NCI-H1436 (cell line): ENCODE results near the gene HOXB6.

ENCODE experiments used
- DNase-seq: peaks from one replicate; lab custom pipeline; 2025; lab: John Stamatoyannopoulos, UW

The HOXB6 gene

GRCh38 chr17:48609759-48610281 lies 5.0 kb upstream of the HOXB6 start:
- no peak for DNase-seq

DNA sequence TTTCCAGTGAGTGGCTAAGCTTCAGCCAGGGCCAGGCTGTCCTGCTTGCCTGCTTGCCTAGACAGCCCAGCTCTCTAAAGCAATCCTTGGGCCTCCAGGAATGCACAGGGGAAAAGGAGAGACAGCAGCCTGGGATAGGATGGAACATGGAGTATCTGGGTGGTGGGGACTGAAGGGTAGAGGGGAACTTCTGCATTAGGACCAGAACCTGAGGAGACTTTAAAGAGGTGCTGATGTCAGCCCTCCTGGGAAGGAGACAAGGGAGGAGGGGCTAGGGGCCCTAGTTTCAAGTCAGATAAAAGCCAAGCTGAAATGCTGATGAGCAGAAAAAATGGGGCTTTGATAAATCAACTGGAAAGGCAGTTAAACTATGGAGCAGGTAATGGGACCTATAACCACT lies 4.2 kb upstream of the HOXB6 start:
- DNase-seq: no peak

GRCh38 chr17:48608494-48608834 lies 3.7 kb upstream of the HOXB6 start:
- no peak for DNase-seq

- no peak for DNase-seq
These were observed 2.3 kb upstream of the HOXB6 start for GRCh38 chr17:48606892-48607614.

DNA sequence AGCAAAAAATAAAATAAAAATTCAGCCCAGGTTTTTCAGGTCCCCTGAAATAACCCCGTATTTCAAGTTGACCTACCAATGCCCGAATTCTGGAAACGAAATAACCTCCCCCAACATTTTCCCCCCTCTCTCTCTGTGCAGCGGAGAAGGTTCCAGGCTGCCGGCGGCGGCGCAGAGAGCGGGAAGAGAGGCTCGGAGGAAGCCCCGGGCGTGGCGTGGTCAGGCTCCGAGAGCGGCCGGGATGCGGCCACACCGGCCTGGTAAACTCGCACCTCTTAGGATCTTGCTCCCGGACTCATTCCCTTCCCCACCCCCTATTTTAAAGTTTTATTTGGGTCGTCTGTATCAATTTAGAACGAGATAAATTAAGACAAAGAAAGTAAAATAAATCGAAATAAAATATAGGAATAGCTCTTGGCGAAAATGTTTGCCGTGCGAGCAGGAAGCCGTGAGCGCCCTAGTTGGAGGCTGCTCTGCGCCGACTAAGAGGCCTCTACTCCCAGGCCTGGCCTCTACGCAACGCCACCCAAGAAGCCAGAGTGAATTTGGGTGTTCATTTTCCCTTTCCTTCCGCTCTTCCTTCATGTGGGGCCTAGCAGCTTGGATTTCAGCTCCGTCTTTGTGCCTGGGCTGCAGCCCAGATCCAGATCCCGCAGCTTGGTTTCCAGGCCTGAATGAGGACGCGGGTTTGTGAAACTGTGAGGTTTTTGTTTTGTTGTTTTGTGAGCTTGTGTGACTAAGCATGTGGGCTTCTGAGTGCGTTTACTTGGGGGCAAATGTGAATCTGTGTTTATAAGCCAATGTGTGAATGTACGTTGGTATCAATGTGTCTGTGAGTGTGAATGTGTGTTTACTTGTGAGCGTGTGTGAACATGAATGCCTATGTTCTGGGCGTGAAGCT lies 1.5 kb upstream of the HOXB6 start:
- DNase-seq: no peak

DNA sequence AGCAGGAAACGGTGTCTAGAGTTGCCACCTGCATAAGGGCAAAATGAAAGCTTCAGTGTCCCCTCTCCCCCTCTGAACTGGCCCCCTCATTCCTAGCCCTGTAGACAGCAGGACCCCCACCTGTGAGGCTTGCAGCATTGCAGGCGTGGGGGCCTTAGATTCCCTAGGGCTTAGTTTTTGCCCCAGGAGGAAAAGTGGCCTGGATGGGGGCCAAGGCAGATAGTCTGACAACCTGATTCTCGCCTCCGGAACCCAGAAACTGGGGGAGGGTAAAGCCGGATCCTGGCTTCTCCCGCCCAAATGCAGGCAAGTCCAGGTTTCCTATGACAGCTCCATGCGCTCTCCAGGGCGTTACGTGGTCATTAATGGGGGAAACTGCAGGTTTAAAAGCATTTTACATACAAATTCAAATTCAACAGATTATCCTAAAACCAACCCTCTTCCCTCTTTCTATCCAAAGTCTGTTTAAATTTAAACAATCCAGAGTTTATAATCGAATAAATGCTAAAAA lies 678 bp upstream of the HOXB6 start:
- DNase-seq: no peak

DNA sequence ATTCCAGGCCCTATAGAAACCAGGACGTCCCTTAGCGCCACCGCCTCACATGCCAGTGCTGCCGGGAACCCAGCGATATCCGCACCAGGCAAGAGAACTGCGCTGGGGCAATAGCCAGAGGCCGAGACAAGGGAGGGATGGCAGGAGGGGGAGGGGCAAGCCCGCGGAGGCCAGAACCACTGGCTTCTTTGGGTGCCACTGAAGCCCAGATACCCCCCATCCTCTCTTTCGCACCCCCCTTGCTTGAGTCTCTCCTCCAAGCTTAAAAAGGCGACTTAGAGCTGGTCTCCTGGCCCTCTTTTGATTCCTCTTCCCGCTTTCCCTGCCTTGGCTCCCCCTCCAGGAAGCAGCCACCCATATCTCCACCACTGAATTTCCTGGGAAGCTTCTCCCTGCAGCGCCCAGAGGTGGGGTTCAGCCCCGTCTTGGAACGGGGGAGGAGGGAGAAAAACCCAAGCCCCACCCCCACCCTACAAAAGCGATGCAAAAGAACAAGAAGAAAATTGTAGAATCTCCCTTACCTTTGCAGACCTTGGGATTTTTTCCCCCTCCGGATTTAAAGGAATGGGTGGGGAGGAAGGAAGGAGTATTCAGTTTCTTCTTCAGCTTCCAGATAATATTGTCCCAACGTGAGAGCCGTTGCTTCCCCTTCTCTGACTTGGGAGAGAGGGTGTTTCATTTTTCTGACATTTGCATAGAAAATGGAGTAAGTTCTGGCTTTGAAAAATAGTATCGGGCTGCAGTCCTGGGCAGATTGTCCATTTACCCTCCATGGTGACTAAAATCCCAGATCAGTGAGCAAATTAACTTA lies 622 bp downstream of the HOXB6 start:
- no peak for DNase-seq

GRCh38 chr17:48601539-48602425 lies 3.0 kb downstream of the HOXB6 start:
- no peak for DNase-seq

DNA sequence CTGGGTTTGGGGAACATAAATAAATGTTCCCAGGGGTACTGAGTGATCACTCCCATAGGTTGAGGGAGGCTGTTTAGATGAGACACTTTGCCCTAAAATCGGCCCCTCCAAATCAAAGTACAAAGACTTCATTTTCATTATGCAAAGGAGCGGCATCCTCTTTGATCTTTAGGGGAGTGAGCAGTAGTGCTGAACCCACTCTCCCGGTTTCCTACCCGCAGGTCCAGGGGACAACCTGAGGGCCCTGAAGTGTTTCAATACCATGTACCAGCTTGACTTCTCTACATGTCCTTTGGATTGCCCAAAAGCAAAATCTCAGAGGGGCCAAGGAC lies 3.6 kb downstream of the HOXB6 start:
- DNase-seq: no peak

- DNase-seq: no peak
These were observed 4.3 kb downstream of the HOXB6 start for GRCh38 chr17:48600244-48601098.

DNA sequence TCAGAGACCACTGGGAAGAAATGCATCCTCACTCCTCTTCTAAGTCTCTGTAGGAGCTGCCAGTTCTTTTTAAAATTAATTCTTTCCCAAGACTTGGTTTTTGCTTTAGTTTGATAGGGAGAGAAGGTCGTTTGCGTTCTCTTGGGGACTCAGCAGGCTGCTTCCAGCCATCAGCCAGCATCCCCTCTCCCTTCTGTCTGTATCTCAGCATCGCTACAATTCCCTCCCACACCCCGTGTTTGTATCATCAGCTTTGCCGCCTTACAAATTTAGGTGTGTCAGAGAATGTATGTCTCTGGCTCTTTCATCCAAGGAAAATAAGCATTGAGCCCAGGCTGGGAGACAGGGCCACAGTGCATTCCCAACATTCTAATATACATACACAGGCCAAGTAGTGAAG lies 5.4 kb downstream of the HOXB6 start:
- no peak for DNase-seq

GRCh38 chr17:48598736-48599135 lies 6.0 kb downstream of the HOXB6 start:
- no peak for DNase-seq

- DNase-seq: no peak
These were observed 6.8 kb downstream of the HOXB6 start for GRCh38 chr17:48597778-48598631.

- no peak for DNase-seq
These were observed 7.3 kb downstream of the HOXB6 start for GRCh38 chr17:48597528-48597777.

GRCh38 chr17:48596735-48597527 lies 7.9 kb downstream of the HOXB6 start:
- no peak for DNase-seq

- DNase-seq: no peak
These were observed 8.6 kb downstream of the HOXB6 start for GRCh38 chr17:48596000-48596734.

- no peak for DNase-seq
These were observed 9.3 kb downstream of the HOXB6 start for GRCh38 chr17:48595278-48595999.
